IPS-NIHi7 (cell line): ENCODE measurements around the gene FNDC1.
A peak's percentile ranks its signal among the peaks of the same experiment; 100 is the strongest.
"Not testable (repeated sequence)": the region's sequence is repeated elsewhere in the genome, so short reads cannot be mapped to it uniquely, and the experiment has no call there.

Experiments used
- DNase-seq: peaks from one replicate; pipeline ENCODE4 v3.0.0; 2012; ENCODE audit warnings: mixed read lengths; ENCODE audit errors: extremely low spot score

Gene FNDC1

GRCh38 chr6:159169193-159169555, at the start of gene FNDC1:
FNDC1 (plus strand) TSS chr6:159169400; CDS start chr6:159169597, 197 bp downstream.
- DNase-seq: peak; percentile 89

- no peak for DNase-seq
Observed at GRCh38 chr6:159119791-159120190, 49.4 kb upstream of the FNDC1 start.

GRCh38 chr6:159121486-159121885, 47.7 kb upstream of the FNDC1 start:
- DNase-seq: no peak

GRCh38 chr6:159122453-159122852, 46.7 kb upstream of the FNDC1 start:
- DNase-seq: no peak

- not testable (repeated sequence) for DNase-seq
Observed at GRCh38 chr6:159123831-159124230, 45.4 kb upstream of the FNDC1 start.

- DNase-seq: no peak
Observed at GRCh38 chr6:159125014-159125609, 44.1 kb upstream of the FNDC1 start.

GRCh38 chr6:159125951-159126352, 43.2 kb upstream of the FNDC1 start:
- DNase-seq: no peak

GRCh38 chr6:159126590-159126989, 42.6 kb upstream of the FNDC1 start:
- DNase-seq: no peak

GRCh38 chr6:159127701-159128100, 41.5 kb upstream of the FNDC1 start:
- no peak for DNase-seq

GRCh38 chr6:159128978-159129377, 40.2 kb upstream of the FNDC1 start:
- DNase-seq: no peak

- DNase-seq: no peak
Observed at GRCh38 chr6:159130846-159131245, 38.4 kb upstream of the FNDC1 start.

GRCh38 chr6:159131709-159132108, 37.5 kb upstream of the FNDC1 start:
- no peak for DNase-seq

- DNase-seq: no peak
Observed at GRCh38 chr6:159132664-159133063, 36.5 kb upstream of the FNDC1 start.

- DNase-seq: peak; percentile 84
Observed at GRCh38 chr6:159134701-159135364, 34.4 kb upstream of the FNDC1 start.

GRCh38 chr6:159137676-159138075, 31.5 kb upstream of the FNDC1 start:
- DNase-seq: no peak

- DNase-seq: no peak
Observed at GRCh38 chr6:159142531-159142930, 26.7 kb upstream of the FNDC1 start.

- no peak for DNase-seq
Observed at GRCh38 chr6:159148641-159149040, 20.6 kb upstream of the FNDC1 start.

- DNase-seq: no peak
Observed at GRCh38 chr6:159149641-159150040, 19.6 kb upstream of the FNDC1 start.

GRCh38 chr6:159151266-159151855, 17.8 kb upstream of the FNDC1 start:
- peak; percentile 63 for DNase-seq

- no peak for DNase-seq
Observed at GRCh38 chr6:159152041-159152440, 17.2 kb upstream of the FNDC1 start.

- no peak for DNase-seq
Observed at GRCh38 chr6:159152782-159153181, 16.4 kb upstream of the FNDC1 start.

- no peak for DNase-seq
Observed at GRCh38 chr6:159155679-159156078, 13.5 kb upstream of the FNDC1 start.

- DNase-seq: no peak
Observed at GRCh38 chr6:159156089-159156488, 13.1 kb upstream of the FNDC1 start.
